Activated CD8-positive, alpha-beta T cell treated with anti-CD3 and anti-CD28 coated beads for 36 hours (primary cell): ENCODE results near the gene PRKCE. TPM values are rescaled to one million over a fixed set of nuclear protein-coding genes. Genes with fewer than 3 reads are reported as not detected.

ENCODE experiments used
- ATAC-seq: fragments of 200-7000 bp; cut with Tn5 transposase; one replicate; pipeline ENCODE4 v1.10.0; 2021; ENCODE audit warnings: mild to moderate bottlenecking, moderate library complexity
- CTCF ChIA-PET: fragments of 350-600 bp; sonication (Branson Sonifier 250); formaldehyde crosslinking; loops from one replicate; lab custom pipeline; 2021; ENCODE audit warnings: antibody characterized with exemption; lab: Charles Lee
- POLR2A ChIA-PET: fragments of 350-600 bp; sonication (Branson Sonifier 250); formaldehyde crosslinking; loops from one replicate; lab custom pipeline; 2021; ENCODE audit warnings: antibody characterized with exemption; lab: Charles Lee
- DNase-seq: peaks from one replicate; pipeline ENCODE4 v3.0.0-alpha.2; 2020
- H3K27ac Mint-ChIP-seq: one replicate; pipeline ENCODE4 v1.8.0; 2021; ENCODE audit warnings: mild to moderate bottlenecking, mixed read lengths
- H3K27me3 Mint-ChIP-seq: one replicate; pipeline ENCODE4 v1.8.0; 2021; ENCODE audit warnings: mixed read lengths
- H3K36me3 Mint-ChIP-seq: one replicate; pipeline ENCODE4 v1.8.0; 2021; ENCODE audit warnings: low read depth, mixed read lengths
- H3K4me1 Mint-ChIP-seq: one replicate; pipeline ENCODE4 v1.8.0; 2021; ENCODE audit warnings: low read depth, mixed read lengths
- H3K4me3 Mint-ChIP-seq: one replicate; pipeline ENCODE4 v1.8.0; 2021; ENCODE audit warnings: mild to moderate bottlenecking, moderate library complexity, mixed read lengths
- H3K9me3 Mint-ChIP-seq: one replicate; pipeline ENCODE4 v1.8.0; 2021; ENCODE audit warnings: mixed read lengths
- CTCF ChIP-seq: fragments of 200-600 bp; IDR thresholded peaks from one replicate; pipeline ENCODE4 v1.8.0; 2022; ENCODE audit warnings: antibody characterized with exemption, mild to moderate bottlenecking
- intact Hi-C: fragments of 100-400 bp; cut with micrococcal nuclease; formaldehyde crosslinking; loops from one replicate; pipeline ENCODE4 v1.10.0; 2022
- total RNA-seq, 2 experiments: library from RNA; stranded (reverse); gene quantifications; one replicate each; pipeline ENCODE4 v1.2.3, GENCODE V29; 2021

The PRKCE gene
- total RNA-seq, 2 experiments from 2014 or later = 11.5 to 11.9 TPM

GRCh38 chr2:45895241-45895861, 243.9 kb downstream of the PRKCE start:
- Mint-ChIP-seq H3K9me3 (no peaks in the 10 kb centered on the region), H3K36me3 (no peaks in the 10 kb centered on the region), H3K4me3 (no peak overlapping the region), H3K27me3 (no peaks in the 10 kb centered on the region), H3K4me1 (peaks cover 18% of the 10 kb centered on the region), H3K27ac (no peak overlapping the region)
- intact Hi-C loops = no loop called here
- TF ChIP-seq CTCF = no peak
- POLR2A ChIA-PET = interaction anchor here (0.6 kb wide), 1 partner anchor 47 kb away, joined by 3 read pairs; no protein-coding TSS in a partner anchor
- ATAC-seq (no peak), DNase-seq (no peak)
- CTCF ChIA-PET = no interaction called here

GRCh38 chr2:45896311-45896710, 244.8 kb downstream of the PRKCE start:
- no peak overlapping the region for H3K27ac Mint-ChIP-seq
- POLR2A ChIA-PET = no interaction called here
- ATAC-seq = no peak
- H3K27me3 Mint-ChIP-seq = no peaks in the 10 kb centered on the region
- H3K36me3 Mint-ChIP-seq = no peaks in the 10 kb centered on the region
- H3K4me3 Mint-ChIP-seq = no peak overlapping the region
- CTCF ChIA-PET = interaction anchor here (1.2 kb wide), 1 partner anchor 97 kb away, joined by 3 read pairs; no protein-coding TSS in a partner anchor
- H3K9me3 Mint-ChIP-seq = no peaks in the 10 kb centered on the region
- peaks cover 10% of the 10 kb centered on the region for H3K4me1 Mint-ChIP-seq
- no peak for TF ChIP-seq CTCF
- intact Hi-C loops = no loop called here
- no peak for DNase-seq

GRCh38 chr2:45897842-45898241, 246.4 kb downstream of the PRKCE start:
- ChIA-PET CTCF (interaction anchor here (1.0 kb wide), 1 partner anchor 8 kb away, joined by 3 read pairs; no protein-coding TSS in a partner anchor), POLR2A (no interaction called here)
- H3K4me1 Mint-ChIP-seq = no peaks in the 10 kb centered on the region
- no peaks in the 10 kb centered on the region for H3K36me3 Mint-ChIP-seq
- ATAC-seq = no peak
- H3K9me3 Mint-ChIP-seq = no peaks in the 10 kb centered on the region
- intact Hi-C loops = no loop called here
- DNase-seq = no peak
- no peak overlapping the region for H3K4me3 Mint-ChIP-seq
- no peaks in the 10 kb centered on the region for H3K27me3 Mint-ChIP-seq
- TF ChIP-seq CTCF = no peak
- H3K27ac Mint-ChIP-seq = no peak overlapping the region

- Mint-ChIP-seq H3K4me3 (no peak overlapping the region), H3K4me1 (peaks cover 4% of the 10 kb centered on the region), H3K27ac (no peak overlapping the region), H3K9me3 (no peaks in the 10 kb centered on the region), H3K27me3 (no peaks in the 10 kb centered on the region), H3K36me3 (no peaks in the 10 kb centered on the region)
- ATAC-seq (no peak), DNase-seq (no peak)
- intact Hi-C loops = no loop called here
- POLR2A ChIA-PET = no interaction called here
- CTCF ChIA-PET = interaction anchor here (1.0 kb wide), 1 partner anchor 9 kb away, joined by 3 read pairs; no protein-coding TSS in a partner anchor
- TF ChIP-seq CTCF = no peak
Observed at GRCh38 chr2:45898819-45899218, 247.3 kb downstream of the PRKCE start.

GRCh38 chr2:45899926-45900325, 248.5 kb downstream of the PRKCE start:
- intact Hi-C loops = no loop called here
- CTCF ChIA-PET = no interaction called here
- no peak for TF ChIP-seq CTCF

More at GRCh38 chr2:45899926-45900325, 248.5 kb downstream of the PRKCE start:
- no peak overlapping the region for H3K4me3 Mint-ChIP-seq
- ATAC-seq = no peak
- H3K27me3 Mint-ChIP-seq = no peaks in the 10 kb centered on the region
- POLR2A ChIA-PET = no interaction called here
- H3K36me3 Mint-ChIP-seq = no peaks in the 10 kb centered on the region
- no peak overlapping the region for H3K27ac Mint-ChIP-seq
- H3K9me3 Mint-ChIP-seq = no peaks in the 10 kb centered on the region
- peaks cover 11% of the 10 kb centered on the region for H3K4me1 Mint-ChIP-seq
- no peak for DNase-seq
